BLaER1 (cell line): ENCODE measurements around the gene PRKCQ.
"Not testable (repeated sequence)": the region's sequence is repeated elsewhere in the genome, so short reads cannot be mapped to it uniquely, and the experiment has no call there.

Experiments
- H3K27ac ChIP-seq: shearing (Covaris generic); formaldehyde crosslinking; 2 replicates; pipeline ENCODE4 v1.8.1; 2022
- H3K27me3 ChIP-seq: shearing (Covaris generic); formaldehyde crosslinking; 2 replicates; pipeline ENCODE4 v1.8.1; 2022
- H3K36me3 ChIP-seq: shearing (Covaris generic); formaldehyde crosslinking; 2 replicates; pipeline ENCODE4 v1.8.1; 2022
- H3K4me1 ChIP-seq: shearing (Covaris generic); formaldehyde crosslinking; 2 replicates; pipeline ENCODE4 v1.8.1; 2022
- H3K4me2 ChIP-seq: shearing (Covaris generic); formaldehyde crosslinking; 2 replicates; pipeline ENCODE4 v1.8.1; 2022
- H3K4me3 ChIP-seq: shearing (Covaris generic); formaldehyde crosslinking; 2 replicates; pipeline ENCODE4 v1.8.1; 2022
- H3K9ac ChIP-seq: shearing (Covaris generic); formaldehyde crosslinking; 2 replicates; pipeline ENCODE4 v1.8.1; 2022
- H3K9me3 ChIP-seq: shearing (Covaris generic); formaldehyde crosslinking; 2 replicates; pipeline ENCODE4 v1.8.1; 2022
- H4K20me1 ChIP-seq: shearing (Covaris generic); formaldehyde crosslinking; 2 replicates; pipeline ENCODE4 v1.8.1; 2022
- Cebpa-rat ChIP-seq: shearing (Covaris generic); IDR thresholded peaks from 2 replicates; pipeline ENCODE4 v1.8.1; 2022

Gene PRKCQ

GRCh38 chr10:6388261-6388893 lies 191.7 kb downstream of the PRKCQ start:
- Histone ChIP-seq H3K4me2 (no peak overlapping the region; the same call in 1 of the 2 replicates), H3K9me3 (peaks cover 35% of the 10 kb centered on the region), H3K27me3 (no peaks in the 10 kb centered on the region), H3K4me1 (peaks cover 19% of the 10 kb centered on the region), H3K27ac (no peak overlapping the region), H4K20me1 (no peaks in the 10 kb centered on the region), H3K4me3 (no peak overlapping the region), H3K36me3 (no peaks in the 10 kb centered on the region), H3K9ac (no peak overlapping the region)
- no peak for TF ChIP-seq Cebpa-rat

- H3K9me3 ChIP-seq, result peaks cover 35% of the 10 kb centered on the region
- H3K36me3 ChIP-seq, result no peaks in the 10 kb centered on the region
- TF ChIP-seq Cebpa-rat, result no peak
- H3K27ac ChIP-seq, result no peak overlapping the region
- peaks cover 31% of the 10 kb centered on the region for H3K4me1 ChIP-seq
- no peak overlapping the region for H3K4me2 ChIP-seq
- no peaks in the 10 kb centered on the region for H3K27me3 ChIP-seq
- no peak overlapping the region for H3K9ac ChIP-seq
- no peaks in the 10 kb centered on the region for H4K20me1 ChIP-seq
- H3K4me3 ChIP-seq, result no peak overlapping the region
Measured at GRCh38 chr10:6386960-6387359, 193.1 kb downstream of the PRKCQ start.

- no peak for TF ChIP-seq Cebpa-rat
- Histone ChIP-seq H3K9me3 (peaks cover 37% of the 10 kb centered on the region), H3K9ac (no peak overlapping the region), H3K36me3 (no peaks in the 10 kb centered on the region), H3K4me2 (no peak overlapping the region), H3K4me3 (no peak overlapping the region), H3K27me3 (no peaks in the 10 kb centered on the region), H4K20me1 (no peaks in the 10 kb centered on the region; the same call in 1 of the 2 replicates), H3K27ac (no peak overlapping the region), H3K4me1 (peaks cover 37% of the 10 kb centered on the region)
Measured at GRCh38 chr10:6386346-6386745, 193.7 kb downstream of the PRKCQ start.

GRCh38 chr10:6385665-6386064 lies 194.4 kb downstream of the PRKCQ start:
- H3K9ac ChIP-seq, result no peak overlapping the region
- H3K27me3 ChIP-seq, result no peaks in the 10 kb centered on the region
- H4K20me1 ChIP-seq, result no peaks in the 10 kb centered on the region; the same call in 1 of the 2 replicates
- H3K9me3 ChIP-seq, result peaks cover 40% of the 10 kb centered on the region
- H3K4me2 ChIP-seq, result no peak overlapping the region
- H3K4me1 ChIP-seq, result peaks cover 42% of the 10 kb centered on the region
- H3K4me3 ChIP-seq, result no peak overlapping the region
- no peak overlapping the region for H3K27ac ChIP-seq
- H3K36me3 ChIP-seq, result no peaks in the 10 kb centered on the region
- no peak for TF ChIP-seq Cebpa-rat

- H4K20me1 ChIP-seq, result no peaks in the 10 kb centered on the region; the same call in 1 of the 2 replicates
- H3K9ac ChIP-seq, result no peak overlapping the region
- peaks cover 42% of the 10 kb centered on the region for H3K4me1 ChIP-seq
- H3K36me3 ChIP-seq, result peaks cover 7% of the 10 kb centered on the region
- TF ChIP-seq Cebpa-rat, result no peak
- no peak overlapping the region for H3K27ac ChIP-seq
- peaks cover 40% of the 10 kb centered on the region for H3K9me3 ChIP-seq
- H3K4me2 ChIP-seq, result no peak overlapping the region
- no peaks in the 10 kb centered on the region; the same call in 1 of the 2 replicates for H3K27me3 ChIP-seq
- no peak overlapping the region for H3K4me3 ChIP-seq
Measured at GRCh38 chr10:6384847-6385246, 195.2 kb downstream of the PRKCQ start.

- Histone ChIP-seq H3K36me3 (peaks cover 9% of the 10 kb centered on the region), H4K20me1 (no peaks in the 10 kb centered on the region; the same call in 1 of the 2 replicates), H3K27me3 (no peaks in the 10 kb centered on the region; the same call in 1 of the 2 replicates), H3K9ac (no peak overlapping the region), H3K27ac (no peak overlapping the region), H3K4me2 (0 out of 2 replicates have a peak overlapping the region, but pooled peaks have one; percentile 93), H3K4me3 (no peak overlapping the region), H3K4me1 (peaks cover 35% of the 10 kb centered on the region), H3K9me3 (peaks cover 41% of the 10 kb centered on the region)
- TF ChIP-seq Cebpa-rat, result no peak
Measured at GRCh38 chr10:6384031-6384430, 196.0 kb downstream of the PRKCQ start.

GRCh38 chr10:6383096-6383812 lies 196.8 kb downstream of the PRKCQ start:
- no peak overlapping the region for H3K27ac ChIP-seq

GRCh38 chr10:6382081-6382480 lies 198.0 kb downstream of the PRKCQ start:
- Histone ChIP-seq H3K36me3 (peaks cover 9% of the 10 kb centered on the region), H3K4me3 (peak overlapping the region; percentile 37; the same call in 1 of the 2 replicates), H3K9ac (peak overlapping the region; percentile 30; the same call in 1 of the 2 replicates), H4K20me1 (no peaks in the 10 kb centered on the region; the same call in 1 of the 2 replicates), H3K9me3 (peaks cover 42% of the 10 kb centered on the region), H3K27ac (peak overlapping the region; percentile 19; the same call in 1 of the 2 replicates), H3K4me1 (peaks cover 30% of the 10 kb centered on the region), H3K27me3 (no peaks in the 10 kb centered on the region; the same call in 1 of the 2 replicates), H3K4me2 (peak overlapping the region; percentile 93)
- no peak for TF ChIP-seq Cebpa-rat

More at GRCh38 chr10:6383096-6383812, 196.8 kb downstream of the PRKCQ start:
- Histone ChIP-seq H3K4me3 (no peak overlapping the region), H3K4me2 (peak overlapping the region; percentile 93), H3K9me3 (peaks cover 41% of the 10 kb centered on the region), H4K20me1 (no peaks in the 10 kb centered on the region; the same call in 1 of the 2 replicates), H3K27me3 (no peaks in the 10 kb centered on the region; the same call in 1 of the 2 replicates), H3K9ac (no peak overlapping the region), H3K36me3 (peaks cover 9% of the 10 kb centered on the region), H3K4me1 (peaks cover 30% of the 10 kb centered on the region)
- TF ChIP-seq Cebpa-rat, result no peak

GRCh38 chr10:6380478-6380877 lies 199.6 kb downstream of the PRKCQ start:
- not testable (repeated sequence) for H3K27ac ChIP-seq, H3K9ac ChIP-seq, H3K4me2 ChIP-seq, H3K36me3 ChIP-seq, H3K27me3 ChIP-seq, H4K20me1 ChIP-seq
- Histone ChIP-seq H3K9me3 (peaks cover 42% of the 10 kb centered on the region), H3K4me3 (peak overlapping the region; percentile 40), H3K4me1 (peaks cover 46% of the 10 kb centered on the region)
